ENCODE data around the gene TSHR. TPM values are rescaled to one million over a fixed set of nuclear protein-coding genes. Genes with fewer than 3 reads are reported as not detected.

The TSHR gene
- total RNA-seq (2021): 0.16 TPM in 1 of 3 replicates, not detected in the others
- percentile 14 among the genes with signal in this experiment for Bru-seq, nascent RNA
- long read RNA-seq, experiment 1, partial matches to known transcripts: 0 of 1 reads
- long read RNA-seq, experiment 1, other reads (novel, unspliced or antisense): 1 of 1 reads
- long read RNA-seq, experiment 2: 0 reads
- long read RNA-seq, experiment 3, partial matches to known transcripts: 0 of 1 reads
- long read RNA-seq, experiment 3, other reads (novel, unspliced or antisense): 1 of 1 reads

DNA sequence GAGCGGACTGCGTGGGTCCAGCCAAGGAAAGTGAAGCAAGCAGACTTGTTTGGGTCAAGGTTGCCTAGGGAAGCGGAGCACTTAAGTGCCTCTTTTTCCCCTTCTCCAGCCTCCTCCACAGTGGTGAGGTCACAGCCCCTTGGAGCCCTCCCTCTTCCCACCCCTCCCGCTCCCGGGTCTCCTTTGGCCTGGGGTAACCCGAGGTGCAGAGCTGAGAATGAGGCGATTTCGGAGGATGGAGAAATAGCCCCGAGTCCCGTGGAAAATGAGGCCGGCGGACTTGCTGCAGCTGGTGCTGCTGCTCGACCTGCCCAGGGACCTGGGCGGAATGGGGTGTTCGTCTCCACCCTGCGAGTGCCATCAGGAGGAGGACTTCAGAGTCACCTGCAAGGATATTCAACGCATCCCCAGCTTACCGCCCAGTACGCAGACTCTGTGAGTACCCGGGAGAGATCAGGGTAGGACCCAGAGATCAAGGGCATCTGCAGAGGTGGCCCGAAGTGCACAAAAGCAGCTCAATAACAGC, at the start of gene TSHR:
TSS of gene TSHR (plus strand) at position 206 of the 526 bp plus-strand sequence. CDS start at position 266, 60 bp downstream.
- no peaks in the 10 kb centered on the region for H3K9me3 Mint-ChIP-seq
- ChIA-PET POLR2A (interaction anchor here (0.7 kb wide), 1 partner anchor 266 kb away, joined by 5 read pairs; the partner anchor contains the start of gene GTF2A1), CTCF (interaction anchor here (1.1 to 3.1 kb wide), 6 partner anchors 14 to 214 kb away, joined by 3 to 38 read pairs (median 6); partner anchors contain the start of gene CEP128)
- peak within 1 kb of the TSS; percentile 91 for H3K4me3 Mint-ChIP-seq
- H3K36me3 Mint-ChIP-seq: no peaks in the 10 kb centered on the region
- ATAC-seq (peak; percentile 79), DNase-seq (ENCODE audit: low spot score) (peak; percentile 35)
- peaks cover 11% of the 10 kb centered on the region for H3K4me1 Mint-ChIP-seq
- H3K27ac Mint-ChIP-seq: no peak within 1 kb of the TSS
- TF ChIP-seq MXD4 (CRISPR knock-in tag; IDR thresholded peaks at IDR 0.05; ENCODE audit: borderline replicate concordance) (no peak), NFE2L1 (CRISPR knock-in tag; IDR thresholded peaks at IDR 0.05) (no peak), ZNF416 (CRISPR knock-in tag; IDR thresholded peaks at IDR 0.05) (no peak), SOX15 (CRISPR knock-in tag; IDR thresholded peaks at IDR 0.05) (no peak)
- TF ChIP-seq, protein P1, sequence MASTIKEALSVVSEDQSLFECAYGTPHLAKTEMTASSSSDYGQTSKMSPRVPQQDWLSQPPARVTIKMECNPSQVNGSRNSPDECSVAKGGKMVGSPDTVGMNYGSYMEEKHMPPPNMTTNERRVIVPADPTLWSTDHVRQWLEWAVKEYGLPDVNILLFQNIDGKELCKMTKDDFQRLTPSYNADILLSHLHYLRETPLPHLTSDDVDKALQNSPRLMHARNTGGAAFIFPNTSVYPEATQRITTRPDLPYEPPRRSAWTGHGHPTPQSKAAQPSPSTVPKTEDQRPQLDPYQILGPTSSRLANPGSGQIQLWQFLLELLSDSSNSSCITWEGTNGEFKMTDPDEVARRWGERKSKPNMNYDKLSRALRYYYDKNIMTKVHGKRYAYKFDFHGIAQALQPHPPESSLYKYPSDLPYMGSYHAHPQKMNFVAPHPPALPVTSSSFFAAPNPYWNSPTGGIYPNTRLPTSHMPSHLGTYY (CRISPR knock-in tag; IDR thresholded peaks at IDR 0.05): no peak
- TF ChIP-seq, protein P2, sequence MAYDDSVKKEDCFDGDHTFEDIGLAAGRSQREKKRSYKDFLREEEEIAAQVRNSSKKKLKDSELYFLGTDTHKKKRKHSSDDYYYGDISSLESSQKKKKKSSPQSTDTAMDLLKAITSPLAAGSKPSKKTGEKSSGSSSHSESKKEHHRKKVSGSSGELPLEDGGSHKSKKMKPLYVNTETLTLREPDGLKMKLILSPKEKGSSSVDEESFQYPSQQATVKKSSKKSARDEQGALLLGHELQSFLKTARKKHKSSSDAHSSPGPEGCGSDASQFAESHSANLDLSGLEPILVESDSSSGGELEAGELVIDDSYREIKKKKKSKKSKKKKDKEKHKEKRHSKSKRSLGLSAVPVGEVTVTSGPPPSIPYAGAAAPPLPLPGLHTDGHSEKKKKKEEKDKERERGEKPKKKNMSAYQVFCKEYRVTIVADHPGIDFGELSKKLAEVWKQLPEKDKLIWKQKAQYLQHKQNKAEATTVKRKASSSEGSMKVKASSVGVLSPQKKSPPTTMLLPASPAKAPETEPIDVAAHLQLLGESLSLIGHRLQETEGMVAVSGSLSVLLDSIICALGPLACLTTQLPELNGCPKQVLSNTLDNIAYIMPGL (CRISPR knock-in tag; IDR thresholded peaks at IDR 0.05): no peak
- TF ChIP-seq, protein P3, sequence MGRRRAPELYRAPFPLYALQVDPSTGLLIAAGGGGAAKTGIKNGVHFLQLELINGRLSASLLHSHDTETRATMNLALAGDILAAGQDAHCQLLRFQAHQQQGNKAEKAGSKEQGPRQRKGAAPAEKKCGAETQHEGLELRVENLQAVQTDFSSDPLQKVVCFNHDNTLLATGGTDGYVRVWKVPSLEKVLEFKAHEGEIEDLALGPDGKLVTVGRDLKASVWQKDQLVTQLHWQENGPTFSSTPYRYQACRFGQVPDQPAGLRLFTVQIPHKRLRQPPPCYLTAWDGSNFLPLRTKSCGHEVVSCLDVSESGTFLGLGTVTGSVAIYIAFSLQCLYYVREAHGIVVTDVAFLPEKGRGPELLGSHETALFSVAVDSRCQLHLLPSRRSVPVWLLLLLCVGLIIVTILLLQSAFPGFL (CRISPR knock-in tag; IDR thresholded peaks at IDR 0.05; ENCODE audit: borderline replicate concordance): no peak
- peaks cover 41% of the 10 kb centered on the region for H3K27me3 Mint-ChIP-seq (ENCODE audit: low read depth)

GRCh38 chr14:80906336-80906735, 49.1 kb upstream of the TSHR start:
- no peak overlapping the region for H3K4me3 Mint-ChIP-seq
- TF ChIP-seq E2F1 (CRISPR knock-in tag; IDR thresholded peaks at IDR 0.05) (no peak), E2F4 (CRISPR knock-in tag; IDR thresholded peaks at IDR 0.05; ENCODE audit: borderline replicate concordance, low read depth) (no peak), ETV6 (CRISPR knock-in tag; IDR thresholded peaks at IDR 0.05) (no peak), ATF1 (CRISPR knock-in tag; IDR thresholded peaks at IDR 0.05) (no peak), CDX4 (CRISPR knock-in tag; IDR thresholded peaks at IDR 0.05; ENCODE audit: borderline replicate concordance) (no peak)
- TF ChIP-seq, protein P4, sequence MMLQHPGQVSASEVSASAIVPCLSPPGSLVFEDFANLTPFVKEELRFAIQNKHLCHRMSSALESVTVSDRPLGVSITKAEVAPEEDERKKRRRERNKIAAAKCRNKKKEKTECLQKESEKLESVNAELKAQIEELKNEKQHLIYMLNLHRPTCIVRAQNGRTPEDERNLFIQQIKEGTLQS (CRISPR knock-in tag; conservative IDR thresholded peaks at IDR 0.05): no peak
- TF ChIP-seq, protein P2 (CRISPR knock-in tag; IDR thresholded peaks at IDR 0.05): no peak
- TF ChIP-seq, protein P5, sequence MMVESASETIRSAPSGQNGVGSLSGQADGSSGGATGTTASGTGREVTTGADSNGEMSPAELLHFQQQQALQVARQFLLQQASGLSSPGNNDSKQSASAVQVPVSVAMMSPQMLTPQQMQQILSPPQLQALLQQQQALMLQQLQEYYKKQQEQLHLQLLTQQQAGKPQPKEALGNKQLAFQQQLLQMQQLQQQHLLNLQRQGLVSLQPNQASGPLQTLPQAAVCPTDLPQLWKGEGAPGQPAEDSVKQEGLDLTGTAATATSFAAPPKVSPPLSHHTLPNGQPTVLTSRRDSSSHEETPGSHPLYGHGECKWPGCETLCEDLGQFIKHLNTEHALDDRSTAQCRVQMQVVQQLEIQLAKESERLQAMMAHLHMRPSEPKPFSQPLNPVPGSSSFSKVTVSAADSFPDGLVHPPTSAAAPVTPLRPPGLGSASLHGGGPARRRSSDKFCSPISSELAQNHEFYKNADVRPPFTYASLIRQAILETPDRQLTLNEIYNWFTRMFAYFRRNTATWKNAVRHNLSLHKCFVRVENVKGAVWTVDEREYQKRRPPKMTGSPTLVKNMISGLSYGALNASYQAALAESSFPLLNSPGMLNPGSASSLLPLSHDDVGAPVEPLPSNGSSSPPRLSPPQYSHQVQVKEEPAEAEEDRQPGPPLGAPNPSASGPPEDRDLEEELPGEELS (CRISPR knock-in tag; IDR thresholded peaks at IDR 0.05): no peak
- DNase-seq (ENCODE audit: low spot score): no peak
- peaks cover 12% of the 10 kb centered on the region; the same call in 1 of the 2 replicates for H3K4me1 Mint-ChIP-seq
- no peaks in the 10 kb centered on the region for H3K36me3 Mint-ChIP-seq
- H3K27me3 Mint-ChIP-seq (ENCODE audit: low read depth): no peaks in the 10 kb centered on the region
- no peak for ATAC-seq
- no peaks in the 10 kb centered on the region for H3K9me3 Mint-ChIP-seq
- H3K27ac Mint-ChIP-seq: no peak overlapping the region
- CTCF ChIA-PET: no interaction called here
- POLR2A ChIA-PET: no interaction called here
